ENCODE measurements around the gene RPS27. TPM values are rescaled to one million over a fixed set of nuclear protein-coding genes. Genes with fewer than 3 reads are reported as not detected.

Gene RPS27
- total and polyA plus RNA-seq, 2 of the 13 experiments (the other 11 are each of a cell fraction or from before 2014, with no cell fraction given): 3,737 to 9,964 TPM

- TF ChIP-seq BCL6 (CRISPR knock-in tag; IDR thresholded peaks at IDR 0.05) (no peak; the same call in 1 of the 2 replicates), ARID2 (CRISPR knock-in tag; IDR thresholded peaks at IDR 0.05; ENCODE audit: borderline replicate concordance) (peak; percentile 93; the same call in 1 of the 2 replicates), PBX2 (CRISPR knock-in tag; IDR thresholded peaks at IDR 0.05) (peak; percentile 95), HMG20B (CRISPR knock-in tag; conservative IDR thresholded peaks at IDR 0.05) (no peak), HIVEP1 (CRISPR knock-in tag; IDR thresholded peaks at IDR 0.05) (peak; percentile 96), POLR2G (IDR thresholded peaks at IDR 0.05; ENCODE audit: low read depth, low read length) (peak; percentile 95), ISX (CRISPR knock-in tag; conservative IDR thresholded peaks at IDR 0.05) (no peak), ZFP41 (CRISPR knock-in tag; IDR thresholded peaks at IDR 0.05; ENCODE audit: borderline replicate concordance) (no peak), ZMAT3 (CRISPR knock-in tag; conservative IDR thresholded peaks at IDR 0.05) (peak; percentile 94), ATF7-NPFF (CRISPR knock-in tag; IDR thresholded peaks at IDR 0.05; ENCODE audit: low read depth) (peak; percentile 72), ZNF550 (CRISPR knock-in tag; IDR thresholded peaks at IDR 0.05; ENCODE audit: borderline replicate concordance) (no peak), KLF6 (CRISPR knock-in tag; IDR thresholded peaks at IDR 0.05) (peak; percentile 86)
- TF ChIP-seq, protein P1, sequence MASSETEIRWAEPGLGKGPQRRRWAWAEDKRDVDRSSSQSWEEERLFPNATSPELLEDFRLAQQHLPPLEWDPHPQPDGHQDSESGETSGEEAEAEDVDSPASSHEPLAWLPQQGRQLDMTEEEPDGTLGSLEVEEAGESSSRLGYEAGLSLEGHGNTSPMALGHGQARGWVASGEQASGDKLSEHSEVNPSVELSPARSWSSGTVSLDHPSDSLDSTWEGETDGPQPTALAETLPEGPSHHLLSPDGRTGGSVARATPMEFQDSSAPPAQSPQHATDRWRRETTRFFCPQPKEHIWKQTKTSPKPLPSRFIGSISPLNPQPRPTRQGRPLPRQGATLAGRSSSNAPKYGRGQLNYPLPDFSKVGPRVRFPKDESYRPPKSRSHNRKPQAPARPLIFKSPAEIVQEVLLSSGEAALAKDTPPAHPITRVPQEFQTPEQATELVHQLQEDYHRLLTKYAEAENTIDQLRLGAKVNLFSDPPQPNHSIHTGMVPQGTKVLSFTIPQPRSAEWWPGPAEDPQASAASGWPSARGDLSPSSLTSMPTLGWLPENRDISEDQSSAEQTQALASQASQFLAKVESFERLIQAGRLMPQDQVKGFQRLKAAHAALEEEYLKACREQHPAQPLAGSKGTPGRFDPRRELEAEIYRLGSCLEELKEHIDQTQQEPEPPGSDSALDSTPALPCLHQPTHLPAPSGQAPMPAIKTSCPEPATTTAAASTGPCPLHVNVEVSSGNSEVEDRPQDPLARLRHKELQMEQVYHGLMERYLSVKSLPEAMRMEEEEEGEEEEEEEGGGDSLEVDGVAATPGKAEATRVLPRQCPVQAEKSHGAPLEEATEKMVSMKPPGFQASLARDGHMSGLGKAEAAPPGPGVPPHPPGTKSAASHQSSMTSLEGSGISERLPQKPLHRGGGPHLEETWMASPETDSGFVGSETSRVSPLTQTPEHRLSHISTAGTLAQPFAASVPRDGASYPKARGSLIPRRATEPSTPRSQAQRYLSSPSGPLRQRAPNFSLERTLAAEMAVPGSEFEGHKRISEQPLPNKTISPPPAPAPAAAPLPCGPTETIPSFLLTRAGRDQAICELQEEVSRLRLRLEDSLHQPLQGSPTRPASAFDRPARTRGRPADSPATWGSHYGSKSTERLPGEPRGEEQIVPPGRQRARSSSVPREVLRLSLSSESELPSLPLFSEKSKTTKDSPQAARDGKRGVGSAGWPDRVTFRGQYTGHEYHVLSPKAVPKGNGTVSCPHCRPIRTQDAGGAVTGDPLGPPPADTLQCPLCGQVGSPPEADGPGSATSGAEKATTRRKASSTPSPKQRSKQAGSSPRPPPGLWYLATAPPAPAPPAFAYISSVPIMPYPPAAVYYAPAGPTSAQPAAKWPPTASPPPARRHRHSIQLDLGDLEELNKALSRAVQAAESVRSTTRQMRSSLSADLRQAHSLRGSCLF (CRISPR knock-in tag; IDR thresholded peaks at IDR 0.05; ENCODE audit: borderline replicate concordance): peak; percentile 12; the same call in 1 of the 2 replicates
- TF ChIP-seq, protein P2, sequence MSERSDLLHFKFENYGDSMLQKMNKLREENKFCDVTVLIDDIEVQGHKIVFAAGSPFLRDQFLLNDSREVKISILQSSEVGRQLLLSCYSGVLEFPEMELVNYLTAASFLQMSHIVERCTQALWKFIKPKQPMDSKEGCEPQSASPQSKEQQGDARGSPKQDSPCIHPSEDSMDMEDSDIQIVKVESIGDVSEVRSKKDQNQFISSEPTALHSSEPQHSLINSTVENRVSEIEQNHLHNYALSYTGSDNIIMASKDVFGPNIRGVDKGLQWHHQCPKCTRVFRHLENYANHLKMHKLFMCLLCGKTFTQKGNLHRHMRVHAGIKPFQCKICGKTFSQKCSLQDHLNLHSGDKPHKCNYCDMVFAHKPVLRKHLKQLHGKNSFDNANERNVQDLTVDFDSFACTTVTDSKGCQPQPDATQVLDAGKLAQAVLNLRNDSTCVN (CRISPR knock-in tag; IDR thresholded peaks at IDR 0.05; ENCODE audit: borderline replicate concordance): 0 out of 2 replicates have a peak, but pooled peaks have one; percentile 16
- TF ChIP-seq, protein P3, sequence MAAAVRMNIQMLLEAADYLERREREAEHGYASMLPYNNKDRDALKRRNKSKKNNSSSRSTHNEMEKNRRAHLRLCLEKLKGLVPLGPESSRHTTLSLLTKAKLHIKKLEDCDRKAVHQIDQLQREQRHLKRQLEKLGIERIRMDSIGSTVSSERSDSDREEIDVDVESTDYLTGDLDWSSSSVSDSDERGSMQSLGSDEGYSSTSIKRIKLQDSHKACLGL (CRISPR knock-in tag; IDR thresholded peaks at IDR 0.05): peak; percentile 92
- TF ChIP-seq, protein P4, sequence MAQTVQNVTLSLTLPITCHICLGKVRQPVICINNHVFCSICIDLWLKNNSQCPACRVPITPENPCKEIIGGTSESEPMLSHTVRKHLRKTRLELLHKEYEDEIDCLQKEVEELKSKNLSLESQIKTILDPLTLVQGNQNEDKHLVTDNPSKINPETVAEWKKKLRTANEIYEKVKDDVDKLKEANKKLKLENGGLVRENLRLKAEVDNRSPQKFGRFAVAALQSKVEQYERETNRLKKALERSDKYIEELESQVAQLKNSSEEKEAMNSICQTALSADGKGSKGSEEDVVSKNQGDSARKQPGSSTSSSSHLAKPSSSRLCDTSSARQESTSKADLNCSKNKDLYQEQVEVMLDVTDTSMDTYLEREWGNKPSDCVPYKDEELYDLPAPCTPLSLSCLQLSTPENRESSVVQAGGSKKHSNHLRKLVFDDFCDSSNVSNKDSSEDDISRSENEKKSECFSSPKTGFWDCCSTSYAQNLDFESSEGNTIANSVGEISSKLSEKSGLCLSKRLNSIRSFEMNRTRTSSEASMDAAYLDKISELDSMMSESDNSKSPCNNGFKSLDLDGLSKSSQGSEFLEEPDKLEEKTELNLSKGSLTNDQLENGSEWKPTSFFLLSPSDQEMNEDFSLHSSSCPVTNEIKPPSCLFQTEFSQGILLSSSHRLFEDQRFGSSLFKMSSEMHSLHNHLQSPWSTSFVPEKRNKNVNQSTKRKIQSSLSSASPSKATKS (CRISPR knock-in tag; IDR thresholded peaks at IDR 0.05): no peak
- TF ChIP-seq, protein P5, sequence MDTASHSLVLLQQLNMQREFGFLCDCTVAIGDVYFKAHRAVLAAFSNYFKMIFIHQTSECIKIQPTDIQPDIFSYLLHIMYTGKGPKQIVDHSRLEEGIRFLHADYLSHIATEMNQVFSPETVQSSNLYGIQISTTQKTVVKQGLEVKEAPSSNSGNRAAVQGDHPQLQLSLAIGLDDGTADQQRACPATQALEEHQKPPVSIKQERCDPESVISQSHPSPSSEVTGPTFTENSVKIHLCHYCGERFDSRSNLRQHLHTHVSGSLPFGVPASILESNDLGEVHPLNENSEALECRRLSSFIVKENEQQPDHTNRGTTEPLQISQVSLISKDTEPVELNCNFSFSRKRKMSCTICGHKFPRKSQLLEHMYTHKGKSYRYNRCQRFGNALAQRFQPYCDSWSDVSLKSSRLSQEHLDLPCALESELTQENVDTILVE (CRISPR knock-in tag; IDR thresholded peaks at IDR 0.05): peak; percentile 85
These were observed 23.2 kb upstream of the RPS27 start, which contains the start of gene CREB3L4 (continued) for GRCh38 chr1:153967107-153967999.
